ENCODE measurements around the gene TRAPPC2L.

Gene TRAPPC2L

GRCh38 chr16:88878356-88878755, 21.4 kb downstream of the TRAPPC2L start:
- DNase-seq (ENCODE audit: extremely low spot score) = no peak
- ChIA-PET CTCF (no interaction called here), POLR2A (no interaction called here)
- no peak for TF ChIP-seq PKNOX1 (IDR thresholded peaks at IDR 0.05)
- no peak for TF ChIP-seq CTBP1 (IDR thresholded peaks at IDR 0.05; ENCODE audit: borderline replicate concordance)
- no peak for TF ChIP-seq ZNF384 (IDR thresholded peaks at IDR 0.05)
- TF ChIP-seq SUZ12 (IDR thresholded peaks at IDR 0.05) = no peak

- ChIA-PET POLR2A (no interaction called here), CTCF (no interaction called here)
- TF ChIP-seq FOXK2 (IDR thresholded peaks at IDR 0.05) = no peak
- TF ChIP-seq PKNOX1 (IDR thresholded peaks at IDR 0.05) = no peak
- TF ChIP-seq NFRKB (IDR thresholded peaks at IDR 0.05) = no peak
- TF ChIP-seq CTBP1 (IDR thresholded peaks at IDR 0.05; ENCODE audit: borderline replicate concordance) = no peak
- TF ChIP-seq ZNF384 (IDR thresholded peaks at IDR 0.05) = no peak
- no peak for TF ChIP-seq HDGF (IDR thresholded peaks at IDR 0.05; ENCODE audit: borderline replicate concordance)
- TF ChIP-seq LEF1 (IDR thresholded peaks at IDR 0.05; ENCODE audit: borderline replicate concordance) = no peak
- DNase-seq (ENCODE audit: extremely low spot score) = no peak
Measured at GRCh38 chr16:88878967-88879787, 22.2 kb downstream of the TRAPPC2L start.

- no peak for DNase-seq (ENCODE audit: extremely low spot score)
- POLR2A ChIA-PET = no interaction called here
- TF ChIP-seq ELF4 (IDR thresholded peaks at IDR 0.05) (no peak), ARNT (IDR thresholded peaks at IDR 0.05) (no peak), SP1 (IDR thresholded peaks at IDR 0.05) (no peak), CTBP1 (IDR thresholded peaks at IDR 0.05; ENCODE audit: borderline replicate concordance) (no peak), ZNF384 (IDR thresholded peaks at IDR 0.05) (no peak), SUZ12 (IDR thresholded peaks at IDR 0.05) (no peak), FOXK2 (IDR thresholded peaks at IDR 0.05) (no peak)
- CTCF ChIA-PET = no interaction called here
Measured at GRCh38 chr16:88879788-88880055, 22.8 kb downstream of the TRAPPC2L start.

GRCh38 chr16:88880226-88881006, 23.5 kb downstream of the TRAPPC2L start:
- no peak for DNase-seq (ENCODE audit: extremely low spot score)
- ChIA-PET CTCF (no interaction called here), POLR2A (interaction anchor here (0.8 kb wide), 1 partner anchor 10 kb away, joined by 3 read pairs; no protein-coding TSS in a partner anchor)
- no peak for TF ChIP-seq SUZ12 (IDR thresholded peaks at IDR 0.05)
- no peak for TF ChIP-seq SP1 (IDR thresholded peaks at IDR 0.05)
- no peak for TF ChIP-seq FOXK2 (IDR thresholded peaks at IDR 0.05)
- no peak for TF ChIP-seq PKNOX1 (IDR thresholded peaks at IDR 0.05)
- TF ChIP-seq CTBP1 (IDR thresholded peaks at IDR 0.05; ENCODE audit: borderline replicate concordance) = no peak
- TF ChIP-seq ZNF384 (IDR thresholded peaks at IDR 0.05) = no peak
- TF ChIP-seq ELF4 (IDR thresholded peaks at IDR 0.05) = no peak
- no peak for TF ChIP-seq FOXM1 (IDR thresholded peaks at IDR 0.05; ENCODE audit: borderline replicate concordance)
- no peak for TF ChIP-seq LEF1 (IDR thresholded peaks at IDR 0.05; ENCODE audit: borderline replicate concordance)
- no peak for TF ChIP-seq BHLHE40 (IDR thresholded peaks at IDR 0.05; ENCODE audit: borderline replicate concordance)
- no peak for TF ChIP-seq ARNT (IDR thresholded peaks at IDR 0.05)
- TF ChIP-seq TARDBP (IDR thresholded peaks at IDR 0.05) = no peak
- TF ChIP-seq L3MBTL2 (conservative IDR thresholded peaks at IDR 0.05) = no peak
- TF ChIP-seq FOXA1 (IDR thresholded peaks at IDR 0.05) = no peak
- no peak for TF ChIP-seq NFRKB (IDR thresholded peaks at IDR 0.05)
- TF ChIP-seq HDGF (IDR thresholded peaks at IDR 0.05; ENCODE audit: borderline replicate concordance) = no peak

GRCh38 chr16:88881007-88881615, 24.2 kb downstream of the TRAPPC2L start:
- ChIA-PET CTCF (no interaction called here), POLR2A (interaction anchor here (0.8 kb wide), 1 partner anchor 10 kb away, joined by 3 read pairs; no protein-coding TSS in a partner anchor)
- DNase-seq (ENCODE audit: extremely low spot score) = no peak
- TF ChIP-seq FOXA1 (IDR thresholded peaks at IDR 0.05) (no peak), CTBP1 (IDR thresholded peaks at IDR 0.05; ENCODE audit: borderline replicate concordance) (no peak), ZNF384 (IDR thresholded peaks at IDR 0.05) (no peak), SP1 (IDR thresholded peaks at IDR 0.05) (no peak), PKNOX1 (IDR thresholded peaks at IDR 0.05) (no peak), BHLHE40 (IDR thresholded peaks at IDR 0.05; ENCODE audit: borderline replicate concordance) (no peak), FOXK2 (IDR thresholded peaks at IDR 0.05) (no peak), HDGF (IDR thresholded peaks at IDR 0.05; ENCODE audit: borderline replicate concordance) (no peak), ELF4 (IDR thresholded peaks at IDR 0.05) (no peak)

All from HEK293T (cell line).